Measurements from ENCODE around the gene SLC2A10.

GRCh38 chr20:46674253-46675083 is 35.0 kb upstream of the SLC2A10 start:
- TF ChIP-seq CTCF (IDR thresholded peaks at IDR 0.05; ENCODE audit: low read depth, low read length): no peak
- no peak for TF ChIP-seq POLR2A (IDR thresholded peaks at IDR 0.05; ENCODE audit: extremely low read depth, insufficient read length)

All from NB4 (cell line).